ENCODE measurements around the gene PHF1.

DNA sequence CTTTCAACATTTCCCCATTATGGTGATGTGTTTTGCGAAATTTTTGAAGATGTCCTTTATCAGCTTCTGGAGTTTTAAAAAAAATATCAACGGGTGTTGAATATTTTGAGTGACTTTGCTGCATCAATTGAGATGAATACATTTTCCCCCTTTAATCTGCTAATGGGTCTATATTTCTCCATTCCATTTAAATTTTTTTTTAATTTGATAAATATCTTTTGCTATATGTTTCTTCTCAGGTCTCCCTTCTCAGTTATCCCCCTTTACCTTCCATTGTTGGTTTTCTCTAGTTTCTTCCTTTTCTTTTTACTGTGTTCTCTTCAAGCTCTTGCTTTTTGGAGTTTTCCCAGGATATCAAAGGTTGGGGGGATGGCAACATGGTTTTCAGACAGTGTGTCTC is 20.6 kb upstream of the PHF1 start:
- TF ChIP-seq EZH2 (IDR thresholded peaks at IDR 0.05; ENCODE audit: borderline replicate concordance, insufficient read depth, low read length, poor library complexity, severe bottlenecking), result no peak
- TF ChIP-seq, protein P1, sequence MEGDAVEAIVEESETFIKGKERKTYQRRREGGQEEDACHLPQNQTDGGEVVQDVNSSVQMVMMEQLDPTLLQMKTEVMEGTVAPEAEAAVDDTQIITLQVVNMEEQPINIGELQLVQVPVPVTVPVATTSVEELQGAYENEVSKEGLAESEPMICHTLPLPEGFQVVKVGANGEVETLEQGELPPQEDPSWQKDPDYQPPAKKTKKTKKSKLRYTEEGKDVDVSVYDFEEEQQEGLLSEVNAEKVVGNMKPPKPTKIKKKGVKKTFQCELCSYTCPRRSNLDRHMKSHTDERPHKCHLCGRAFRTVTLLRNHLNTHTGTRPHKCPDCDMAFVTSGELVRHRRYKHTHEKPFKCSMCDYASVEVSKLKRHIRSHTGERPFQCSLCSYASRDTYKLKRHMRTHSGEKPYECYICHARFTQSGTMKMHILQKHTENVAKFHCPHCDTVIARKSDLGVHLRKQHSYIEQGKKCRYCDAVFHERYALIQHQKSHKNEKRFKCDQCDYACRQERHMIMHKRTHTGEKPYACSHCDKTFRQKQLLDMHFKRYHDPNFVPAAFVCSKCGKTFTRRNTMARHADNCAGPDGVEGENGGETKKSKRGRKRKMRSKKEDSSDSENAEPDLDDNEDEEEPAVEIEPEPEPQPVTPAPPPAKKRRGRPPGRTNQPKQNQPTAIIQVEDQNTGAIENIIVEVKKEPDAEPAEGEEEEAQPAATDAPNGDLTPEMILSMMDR (IDR thresholded peaks at IDR 0.05; ENCODE audit: poor library complexity, severe bottlenecking), result no peak
